HG03139 (cell line): ENCODE data around the gene ITPKC.
A peak's percentile ranks its signal among the peaks of the same experiment; 100 is the strongest.
"Not testable (repeated sequence)": the region's sequence is repeated elsewhere in the genome, so short reads cannot be mapped to it uniquely, and the experiment has no call there.

ENCODE experiments used
- ATAC-seq: cut with Tn5 transposase; IDR thresholded peaks from one replicate; pipeline ENCODE4 v1.9.1; 2021; ENCODE audit not compliant: unreplicated experiment

Gene ITPKC

DNA sequence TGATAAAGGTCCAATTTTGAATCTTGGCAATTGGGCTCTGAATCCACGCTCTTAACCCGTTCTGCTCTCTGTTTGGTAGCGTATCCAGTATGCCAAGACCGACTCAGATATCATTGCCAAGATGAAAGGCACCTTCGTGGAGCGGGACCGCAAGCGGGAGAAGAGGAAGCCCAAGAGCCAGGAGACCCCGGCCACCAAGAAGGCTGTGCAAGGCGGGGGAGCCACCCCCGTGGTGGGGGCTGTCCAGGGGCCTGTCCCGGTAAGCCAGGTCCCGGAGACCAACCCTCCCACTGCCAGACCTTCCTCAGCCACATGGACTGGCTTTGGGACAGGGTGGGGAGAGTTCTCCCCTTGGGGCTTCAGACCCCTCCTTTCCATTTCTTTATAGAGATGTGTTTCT is 42.4 kb downstream of the ITPKC start:
- ATAC-seq: no peak

DNA sequence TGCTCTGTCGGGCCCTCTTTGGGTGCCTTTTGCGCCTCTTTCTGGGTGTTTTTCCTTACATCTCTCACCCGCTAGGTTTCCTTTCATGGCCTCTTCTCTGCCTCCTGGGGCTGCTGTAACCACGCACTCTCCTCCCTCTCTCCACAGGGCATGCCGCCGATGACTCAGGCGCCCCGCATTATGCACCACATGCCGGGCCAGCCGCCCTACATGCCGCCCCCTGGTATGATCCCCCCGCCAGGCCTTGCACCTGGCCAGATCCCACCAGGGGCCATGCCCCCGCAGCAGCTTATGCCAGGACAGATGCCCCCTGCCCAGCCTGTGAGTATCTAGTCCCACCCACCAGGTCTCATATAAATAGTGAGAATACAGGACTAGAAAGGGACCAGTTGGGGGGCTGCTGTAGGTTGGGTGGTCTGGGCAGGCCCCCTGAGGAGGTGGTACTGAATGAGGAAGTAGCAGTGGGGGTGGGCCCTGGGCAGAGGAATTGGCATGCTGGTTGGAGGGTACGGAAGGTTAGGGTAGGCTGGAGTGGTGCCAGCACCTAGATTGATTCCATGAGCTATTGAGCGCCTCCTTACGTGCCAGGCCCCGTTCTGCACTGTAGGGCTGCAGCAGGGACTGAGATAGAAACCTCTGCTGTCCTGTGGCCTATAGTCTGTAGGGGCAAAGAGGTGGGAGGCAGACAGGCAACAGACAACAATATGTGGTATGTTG is 46.0 kb downstream of the ITPKC start:
- no peak for ATAC-seq

DNA sequence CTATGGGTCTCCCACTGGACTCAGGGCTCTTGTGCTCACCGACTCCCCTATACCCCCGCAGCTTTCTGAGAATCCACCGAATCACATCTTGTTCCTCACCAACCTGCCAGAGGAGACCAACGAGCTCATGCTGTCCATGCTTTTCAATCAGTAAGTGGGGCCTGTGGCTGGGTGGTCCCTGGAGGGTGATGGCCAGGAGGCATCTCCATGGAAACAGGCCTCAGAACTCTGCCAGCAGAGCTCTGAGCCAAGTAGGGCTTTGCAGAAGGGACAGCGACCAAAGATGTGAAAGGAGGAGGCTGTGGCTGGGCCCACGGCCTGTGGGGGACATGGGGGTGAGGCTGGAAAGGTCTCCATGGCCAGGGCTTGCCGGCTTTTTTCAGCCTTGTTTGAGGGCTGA is 46.6 kb downstream of the ITPKC start:
- no peak for ATAC-seq

DNA sequence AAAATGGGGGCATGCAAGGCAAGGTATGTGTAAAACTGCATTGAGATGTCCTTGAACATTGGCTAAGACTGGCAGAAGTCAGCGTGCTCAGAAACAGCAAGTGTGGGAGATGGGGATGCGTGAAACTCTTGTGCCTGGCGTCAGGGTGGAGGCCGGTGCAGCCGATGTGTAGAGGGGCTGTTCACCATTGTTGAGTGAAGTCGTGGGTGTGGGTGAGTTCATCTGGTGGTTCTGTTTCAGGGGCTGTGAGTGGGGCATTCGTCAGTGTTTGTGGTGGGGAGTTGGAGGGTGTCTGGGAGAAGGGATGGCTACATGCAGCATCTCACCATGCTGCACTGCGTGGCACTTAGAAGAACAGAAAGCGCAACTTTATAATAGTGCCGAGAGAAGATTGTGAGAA is 47.1 kb downstream of the ITPKC start:
- no peak for ATAC-seq

DNA sequence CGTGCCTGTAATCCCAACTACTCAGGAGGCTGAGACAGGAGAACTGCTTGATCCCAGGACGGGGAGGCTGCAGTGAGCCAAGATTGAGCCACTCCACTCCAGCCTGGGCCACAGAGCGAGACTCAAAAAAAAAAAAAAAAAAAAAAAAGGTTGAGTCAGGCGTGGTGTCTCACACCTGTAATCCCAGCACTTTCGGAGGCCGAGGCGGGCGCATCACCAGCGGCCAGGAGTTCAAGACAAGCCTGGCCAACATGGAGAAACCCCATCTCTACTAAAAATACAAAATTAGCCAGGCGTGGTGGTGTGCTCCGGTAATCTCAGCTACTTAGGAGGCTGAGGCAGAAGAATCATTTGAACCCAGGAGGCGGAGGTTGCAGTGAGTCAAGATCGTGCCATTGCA is 49.5 kb downstream of the ITPKC start:
- ATAC-seq: not testable (repeated sequence)

DNA sequence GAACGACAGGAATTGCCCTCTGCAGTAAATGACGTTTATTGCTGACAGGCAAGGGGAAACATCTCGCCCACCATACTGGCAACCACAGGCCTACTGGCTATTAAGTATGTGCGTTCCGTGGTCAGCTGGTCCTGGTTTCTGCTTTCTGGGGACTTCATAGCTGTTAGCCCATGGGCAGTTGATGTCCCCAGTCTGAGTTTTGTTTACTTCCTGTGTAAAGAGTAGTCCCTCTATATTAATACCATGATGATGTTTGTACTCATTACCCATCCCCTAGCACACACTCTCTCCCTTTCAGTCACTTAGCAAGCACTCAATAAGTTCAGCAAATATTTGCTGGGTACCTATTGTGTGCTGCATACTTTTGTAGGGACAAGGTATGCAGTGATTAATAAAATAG is 52.0 kb downstream of the ITPKC start:
- no peak for ATAC-seq

DNA sequence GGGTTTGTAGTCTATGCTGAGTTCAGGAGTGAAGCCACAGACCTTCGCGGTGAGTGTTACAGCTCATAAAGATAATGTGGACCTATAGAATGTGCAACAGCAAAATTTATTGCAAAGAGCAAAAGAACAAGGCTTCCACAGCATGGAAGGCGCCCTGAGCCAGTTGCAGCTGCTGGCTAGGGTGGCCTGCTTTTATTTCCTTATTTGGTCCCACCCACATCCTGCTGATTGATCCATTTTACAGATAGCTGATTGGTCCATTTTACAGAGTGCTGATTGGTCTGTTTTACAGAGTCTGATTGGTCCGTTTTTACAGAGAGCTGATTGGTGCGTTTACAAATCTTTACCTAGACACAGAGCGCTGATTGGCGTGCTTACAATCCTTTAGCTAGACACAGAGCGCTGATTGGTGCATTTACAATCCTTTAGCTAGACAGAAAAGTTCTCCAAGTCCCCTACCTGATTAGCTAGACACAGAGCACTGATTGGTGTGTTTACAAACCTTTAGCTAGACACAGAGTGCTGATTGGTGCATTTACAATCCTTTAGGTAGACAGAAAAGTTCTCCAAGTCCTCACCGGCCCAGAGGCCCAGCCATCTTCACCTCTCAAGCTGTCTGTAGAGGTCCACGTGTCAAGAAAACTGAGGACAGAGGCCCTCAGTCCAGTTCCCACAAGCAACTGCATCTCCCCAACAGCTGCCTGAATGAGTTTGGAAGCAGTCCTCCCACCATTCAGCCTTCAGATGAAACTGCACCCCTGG is 54.4 kb downstream of the ITPKC start:
- not testable (repeated sequence) for ATAC-seq

DNA sequence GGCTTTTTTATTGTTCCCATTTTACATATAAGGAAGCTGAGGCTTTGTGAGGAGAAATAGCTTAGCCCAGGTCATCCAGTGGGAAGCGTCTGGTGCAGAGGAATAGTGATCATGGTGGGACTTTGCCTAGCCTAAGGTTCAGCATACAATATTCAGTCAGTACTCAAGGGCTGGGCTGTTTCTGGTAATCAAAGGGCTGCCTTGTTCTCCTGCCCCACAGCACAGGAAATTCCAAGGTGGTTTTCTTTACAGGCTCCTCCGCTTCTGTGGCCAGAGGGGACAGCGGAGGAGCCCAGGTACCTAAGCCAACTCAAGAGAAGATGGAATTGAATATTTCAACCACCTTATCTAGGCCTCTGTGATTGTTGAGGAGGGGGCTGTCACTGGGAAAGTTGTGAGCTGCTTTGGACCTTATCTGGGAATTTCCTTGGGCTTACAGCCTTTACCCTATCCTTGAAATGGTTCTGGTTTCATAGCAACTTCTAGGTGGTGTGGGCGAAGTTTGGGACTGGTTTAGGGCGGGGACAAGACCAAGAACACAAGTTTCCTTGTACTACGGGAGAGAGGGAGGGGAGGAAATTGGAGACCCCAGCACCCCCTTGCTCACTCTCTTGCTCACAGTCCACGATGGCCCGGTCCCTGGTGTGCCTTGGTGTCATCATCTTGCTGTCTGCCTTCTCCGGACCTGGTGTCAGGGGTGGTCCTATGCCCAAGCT is 58.2 kb downstream of the ITPKC start, which contains the start of gene MIA:
Gene MIA (plus strand): TSS at position 606 of the 716 bp plus-strand sequence. CDS start 22 bp downstream, at position 628.
- ATAC-seq: no peak

DNA sequence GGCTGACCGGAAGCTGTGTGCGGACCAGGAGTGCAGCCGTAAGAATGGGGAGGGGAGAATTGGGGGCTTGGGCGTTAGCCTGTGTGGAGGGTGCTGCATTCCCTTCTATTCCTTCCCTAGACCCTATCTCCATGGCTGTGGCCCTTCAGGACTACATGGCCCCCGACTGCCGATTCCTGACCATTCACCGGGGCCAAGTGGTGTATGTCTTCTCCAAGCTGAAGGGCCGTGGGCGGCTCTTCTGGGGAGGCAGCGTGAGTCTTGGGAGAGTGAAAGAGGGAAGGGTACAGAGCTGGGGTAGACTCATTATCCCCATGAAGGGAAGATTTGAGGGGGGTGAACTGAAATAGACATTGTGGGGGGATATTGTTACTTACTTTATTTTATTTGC is 58.7 kb downstream of the ITPKC start:
- no peak for ATAC-seq

DNA sequence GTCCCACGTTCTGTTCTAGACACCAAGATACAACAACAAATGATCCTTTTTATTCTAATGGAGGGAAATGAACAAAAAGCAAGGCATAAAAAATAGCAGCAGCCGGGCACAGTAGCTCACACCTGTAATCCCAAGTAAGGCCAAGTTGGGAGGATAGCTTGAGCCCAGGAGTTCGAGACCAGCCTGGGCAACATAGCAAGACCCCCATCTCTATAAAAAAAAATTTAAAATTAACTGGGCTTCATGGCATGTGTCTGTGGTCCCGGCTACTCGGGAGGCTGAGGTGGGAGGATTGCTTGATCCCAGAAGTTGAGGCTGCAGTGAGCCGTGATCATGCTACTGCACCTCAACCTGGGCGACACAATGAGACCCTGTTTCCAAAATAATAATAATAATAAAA is 59.5 kb downstream of the ITPKC start:
- ATAC-seq: no peak

DNA sequence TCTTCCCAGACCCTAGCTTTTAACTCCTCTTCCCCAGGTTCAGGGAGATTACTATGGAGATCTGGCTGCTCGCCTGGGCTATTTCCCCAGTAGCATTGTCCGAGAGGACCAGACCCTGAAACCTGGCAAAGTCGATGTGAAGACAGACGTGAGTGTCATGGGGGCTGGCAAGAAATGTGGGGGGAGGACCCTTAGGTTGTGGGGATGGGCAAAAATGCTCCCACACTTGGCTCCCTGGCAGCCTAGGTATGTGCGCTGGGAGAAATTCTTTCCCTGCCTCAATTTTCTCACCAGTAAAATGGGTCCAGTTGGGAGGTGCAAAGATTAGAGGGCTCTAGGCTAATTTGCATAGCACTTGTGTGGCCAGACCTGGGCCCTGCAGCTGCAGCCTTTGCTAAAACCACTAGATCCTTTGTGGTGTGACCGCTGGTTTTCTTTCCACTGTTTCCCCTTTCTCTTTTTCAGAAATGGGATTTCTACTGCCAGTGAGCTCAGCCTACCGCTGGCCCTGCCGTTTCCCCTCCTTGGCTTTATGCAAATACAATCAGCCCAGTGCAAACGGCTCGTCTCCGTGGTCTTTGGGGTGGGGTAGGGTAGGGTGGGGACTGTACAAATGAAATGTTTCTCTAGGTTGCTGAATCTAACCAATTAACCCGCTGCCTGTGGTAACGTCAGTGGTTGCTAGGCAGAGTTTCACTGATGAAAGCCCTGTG is 60.2 kb downstream of the ITPKC start:
- peak; percentile 49 for ATAC-seq

DNA sequence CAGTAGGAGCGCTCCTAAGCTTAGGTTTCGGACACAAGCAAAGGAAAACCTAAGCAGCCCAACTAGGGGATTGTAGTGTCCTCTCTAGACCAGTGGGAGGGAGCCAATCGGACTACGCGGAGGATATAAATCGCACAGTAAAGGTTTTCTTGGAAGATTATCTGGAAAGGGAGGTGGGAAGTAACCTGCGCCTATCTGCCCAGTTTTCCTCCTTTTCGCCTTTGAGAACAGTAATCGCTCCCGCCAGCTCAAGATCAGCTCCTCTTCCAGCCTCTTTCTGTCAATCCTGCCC is 60.7 kb downstream of the ITPKC start:
- no peak for ATAC-seq

DNA sequence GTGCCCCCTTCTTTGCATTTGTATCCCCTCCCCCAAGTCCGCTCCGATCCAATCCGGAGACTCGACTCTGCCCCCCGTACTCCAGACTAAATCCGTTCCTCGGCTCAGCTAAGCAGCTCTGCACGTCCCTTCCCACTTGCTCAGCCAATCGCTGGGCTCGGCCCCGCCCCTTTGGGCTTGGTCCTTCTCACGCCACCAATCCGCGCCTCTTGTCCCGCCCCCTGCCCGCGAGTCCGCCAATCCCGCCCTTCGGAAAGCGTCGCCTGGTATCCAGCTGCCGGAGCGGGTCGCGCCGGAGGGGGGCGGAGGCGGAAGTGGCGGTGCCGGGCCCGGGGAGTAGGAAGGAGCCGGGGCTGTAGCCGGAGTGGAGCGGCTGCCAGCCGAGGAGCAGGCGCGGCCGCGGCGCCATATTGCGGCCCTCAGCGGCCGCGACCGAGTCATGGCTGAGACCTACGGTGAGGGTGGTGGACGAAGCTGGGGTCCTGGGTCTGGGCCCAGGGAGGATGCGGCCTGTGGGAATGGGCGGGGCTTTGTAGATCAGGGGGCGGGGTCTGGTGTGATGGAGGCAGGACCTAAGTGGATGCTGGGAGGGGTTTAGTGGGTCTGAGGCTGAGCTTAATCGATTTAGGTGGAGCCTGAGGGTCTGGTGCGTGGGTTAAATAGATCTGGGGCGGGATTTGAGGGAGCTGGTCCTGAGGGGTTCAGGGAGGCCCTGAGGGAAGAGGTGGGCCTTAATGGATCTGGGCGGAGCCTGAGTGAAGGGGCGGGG is 61.2 kb downstream of the ITPKC start, which contains the start of gene RAB4B:
Gene RAB4B (plus strand): TSS at position 311 of the 769 bp plus-strand sequence. CDS start 129 bp downstream, at position 440.
- ATAC-seq: peak; percentile 60

DNA sequence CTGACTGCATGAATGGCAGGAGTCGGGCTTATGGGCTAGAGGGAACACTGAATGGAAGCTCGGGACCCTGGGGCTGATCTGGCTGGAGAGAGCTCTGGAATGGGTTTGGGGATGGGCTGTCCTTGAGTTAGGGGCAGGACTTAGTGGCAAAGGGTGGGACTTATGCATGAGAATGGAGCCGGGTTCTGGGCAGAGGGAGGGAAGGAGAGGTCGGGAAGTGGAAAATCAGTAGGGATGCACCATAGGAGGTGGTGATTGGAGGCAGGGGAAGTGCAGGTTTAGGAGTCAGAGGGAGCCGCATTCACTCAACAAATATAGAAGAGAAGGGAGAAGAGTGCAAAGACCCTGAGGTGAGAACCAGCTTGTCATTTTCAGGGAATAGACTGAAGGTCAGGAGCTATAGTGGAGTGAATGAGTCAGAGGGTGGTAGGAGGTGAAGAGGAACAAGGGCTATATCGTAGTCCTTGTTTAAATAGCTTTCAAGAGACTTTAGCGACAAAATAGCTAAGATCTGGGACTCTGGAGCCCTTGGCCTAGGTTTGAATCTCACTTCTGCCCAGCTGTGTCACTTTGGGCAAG is 61.9 kb downstream of the ITPKC start:
- no peak for ATAC-seq

DNA sequence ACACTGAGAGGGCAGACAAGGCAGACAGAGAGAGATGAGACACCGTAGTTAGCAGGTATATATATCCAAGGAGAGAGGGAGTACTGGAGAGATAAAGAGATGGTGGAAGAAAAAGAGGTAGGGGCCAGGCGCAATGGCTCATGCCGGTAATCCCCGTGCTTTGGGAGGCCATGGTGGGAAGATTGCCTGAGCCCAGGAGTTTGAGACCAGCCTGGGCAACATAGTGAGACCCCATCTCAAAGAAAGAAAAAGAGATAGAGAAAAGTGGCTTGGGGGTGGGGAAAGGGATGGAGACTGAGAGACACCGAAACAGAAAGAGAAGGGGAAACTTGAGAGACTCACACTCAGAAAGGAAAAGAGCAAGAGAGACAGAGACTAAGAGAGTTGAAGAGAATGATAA is 63.7 kb downstream of the ITPKC start:
- no peak for ATAC-seq

DNA sequence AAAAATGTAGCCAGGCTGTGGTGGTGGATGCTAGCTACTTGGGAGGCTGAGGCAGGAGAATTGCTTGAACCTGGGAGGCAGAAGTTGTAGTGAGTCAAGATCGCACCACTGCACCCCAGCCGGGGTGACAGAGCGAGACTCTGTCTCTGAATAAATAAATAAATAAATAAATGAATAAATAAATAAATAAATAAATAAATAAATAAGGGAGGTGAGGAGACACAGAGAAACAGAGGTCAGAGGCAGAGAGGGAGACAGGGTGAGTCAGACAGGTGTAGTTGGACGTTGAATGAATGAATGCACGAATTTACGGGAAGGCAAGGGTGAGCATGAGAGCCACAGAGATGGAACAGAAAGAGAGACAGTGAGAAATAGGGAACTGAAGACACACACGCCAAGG is 64.2 kb downstream of the ITPKC start:
- no peak for ATAC-seq

DNA sequence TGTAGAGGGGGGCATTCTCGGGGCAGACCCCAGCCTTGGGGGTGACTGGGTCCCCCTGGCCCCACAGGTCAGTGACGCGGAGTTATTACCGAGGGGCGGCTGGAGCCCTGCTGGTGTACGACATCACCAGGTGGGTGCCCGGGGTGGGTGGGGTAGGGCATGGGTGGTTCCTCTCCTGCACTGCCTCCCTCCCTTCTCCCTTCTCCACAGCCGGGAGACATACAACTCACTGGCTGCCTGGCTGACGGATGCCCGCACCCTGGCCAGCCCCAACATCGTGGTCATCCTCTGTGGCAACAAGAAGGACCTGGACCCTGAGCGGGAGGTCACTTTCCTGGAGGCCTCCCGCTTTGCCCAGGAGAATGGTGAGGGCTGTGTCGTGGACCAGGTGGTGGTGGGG is 66.8 kb downstream of the ITPKC start:
- no peak for ATAC-seq

DNA sequence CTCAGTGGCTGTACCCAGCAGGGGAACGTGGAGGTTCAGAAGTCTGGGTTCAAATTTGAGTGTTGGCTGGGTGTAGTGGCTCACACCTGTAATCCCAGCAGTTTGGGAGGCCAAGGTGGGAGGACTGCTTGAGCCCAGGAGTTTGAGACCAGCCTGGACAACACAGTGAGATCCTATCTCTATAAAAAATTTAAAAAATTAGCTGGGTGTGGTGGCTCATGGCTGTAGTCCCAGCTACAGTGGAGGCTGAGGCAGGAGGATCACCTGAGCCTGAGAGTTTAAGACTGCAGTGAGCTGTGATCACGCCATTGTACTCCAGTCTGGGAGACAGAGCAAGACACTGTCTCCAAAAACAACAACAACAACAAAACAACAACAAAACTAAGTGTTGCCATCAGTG is 67.2 kb downstream of the ITPKC start:
- ATAC-seq: not testable (repeated sequence)

DNA sequence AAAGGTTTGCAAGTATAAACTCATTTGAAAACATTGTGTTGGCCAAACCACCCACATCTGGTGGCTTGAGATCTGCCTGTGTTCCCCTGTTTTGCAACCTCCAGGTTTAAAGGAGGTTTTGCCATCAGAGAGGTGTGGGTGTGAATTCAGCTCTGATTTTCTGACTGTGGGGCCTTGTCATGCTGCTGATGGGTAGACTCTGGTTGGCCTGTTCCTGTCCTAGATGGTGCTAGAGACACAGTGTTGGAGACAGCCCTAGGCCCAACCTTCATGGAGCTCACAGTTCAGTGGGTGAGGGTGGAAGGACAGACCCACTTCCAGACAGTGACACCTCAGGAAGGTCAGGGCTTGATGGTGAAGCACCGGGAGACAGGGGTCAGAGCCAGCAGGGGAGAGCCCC is 68.6 kb downstream of the ITPKC start:
- no peak for ATAC-seq
